H1 (cell line): ENCODE results near the gene DCAF8. TPM values are rescaled to one million over a fixed set of nuclear protein-coding genes. Genes with fewer than 3 reads are reported as not detected.

Experiments used
- GABPA ChIP-seq: IDR thresholded peaks from 2 replicates; pipeline ENCODE4 v1.6.1; 2011; ENCODE audit warnings: mild to moderate bottlenecking, low read length, moderate library complexity, borderline replicate concordance; ENCODE audit not compliant: insufficient read depth
- KDM4A ChIP-seq: IDR thresholded peaks from one replicate; pipeline ENCODE4 v1.7.1; 2012; ENCODE audit warnings: low read depth, mild to moderate bottlenecking, moderate library complexity, low read length, inconsistent platforms; ENCODE audit not compliant: severe bottlenecking
- RAD21 ChIP-seq, 2 experiments: IDR thresholded peaks in 1 of 2; conservative IDR thresholded peaks in 1 of 2; 2 replicates each; pipeline ENCODE4 v1.6.1; 2011; ENCODE audit warnings: low read depth in 2 of 2, low read length in 2 of 2, improper control_type of control experiment in 1 of 2, inconsistent platforms in 1 of 2, mild to moderate bottlenecking in 1 of 2, moderate library complexity in 1 of 2
- RFX5 ChIP-seq: IDR thresholded peaks from 2 replicates; pipeline ENCODE4 v1.6.1; 2011; ENCODE audit warnings: low read depth, low read length, improper control_type of control experiment, borderline replicate concordance
- TAF1 ChIP-seq: IDR thresholded peaks from 2 replicates; pipeline ENCODE4 v1.6.1; 2011; ENCODE audit warnings: mild to moderate bottlenecking, low read depth, low read length
- TEAD4 ChIP-seq: IDR thresholded peaks from 2 replicates; pipeline ENCODE4 v1.6.1; 2012; ENCODE audit warnings: low read depth, low read length, inconsistent platforms, mixed read lengths
- USF2 ChIP-seq: IDR thresholded peaks from 2 replicates; pipeline ENCODE4 v1.6.1; 2011; ENCODE audit warnings: low read length, improper control_type of control experiment
- ZNF274 ChIP-seq: IDR thresholded peaks from 2 replicates; pipeline ENCODE4 v1.7.0; 2012; ENCODE audit warnings: low read length, borderline replicate concordance; ENCODE audit errors: extremely low read depth
- polyA plus RNA-seq, 7 experiments: library from polyadenylated mRNA; depleted of rRNA in 3 of 7; stranded (reverse) in 5 of 7; unstranded in 2 of 7; fragments of >200 nt in 5 of 7; fragments of 200-250 nt in 2 of 7; gene quantifications; 1 replicate in 5 of 7; 2 replicates in 1 of 7; 4 replicates in 1 of 7; pipeline versions ENCODE4 v1.2.1 to v1.2.3, GENCODE V29; 2011 to 2013; ENCODE audit warnings: missing spikeins in 2 of 7, mixed read lengths in 2 of 7
- total RNA-seq: library from RNA; stranded (reverse); fragmentation: NEBNext Ultra II Directional; extraction: Animal tissue kit (Norgen Biotek cat#: 25700); gene quantifications from 2 replicates; pipeline ENCODE4 v1.2.1, GENCODE V29; 2021
- TF ChIP-seq, protein P1 (sequence below): IDR thresholded peaks from 2 replicates; pipeline ENCODE4 v1.6.1; 2012; ENCODE audit warnings: inconsistent platforms

DCAF8 gene
- total and polyA plus RNA-seq, 2 of the 8 experiments (the other 6 are each of a cell fraction or from before 2014, with no cell fraction given) = 68.2 to 110 TPM

DNA sequence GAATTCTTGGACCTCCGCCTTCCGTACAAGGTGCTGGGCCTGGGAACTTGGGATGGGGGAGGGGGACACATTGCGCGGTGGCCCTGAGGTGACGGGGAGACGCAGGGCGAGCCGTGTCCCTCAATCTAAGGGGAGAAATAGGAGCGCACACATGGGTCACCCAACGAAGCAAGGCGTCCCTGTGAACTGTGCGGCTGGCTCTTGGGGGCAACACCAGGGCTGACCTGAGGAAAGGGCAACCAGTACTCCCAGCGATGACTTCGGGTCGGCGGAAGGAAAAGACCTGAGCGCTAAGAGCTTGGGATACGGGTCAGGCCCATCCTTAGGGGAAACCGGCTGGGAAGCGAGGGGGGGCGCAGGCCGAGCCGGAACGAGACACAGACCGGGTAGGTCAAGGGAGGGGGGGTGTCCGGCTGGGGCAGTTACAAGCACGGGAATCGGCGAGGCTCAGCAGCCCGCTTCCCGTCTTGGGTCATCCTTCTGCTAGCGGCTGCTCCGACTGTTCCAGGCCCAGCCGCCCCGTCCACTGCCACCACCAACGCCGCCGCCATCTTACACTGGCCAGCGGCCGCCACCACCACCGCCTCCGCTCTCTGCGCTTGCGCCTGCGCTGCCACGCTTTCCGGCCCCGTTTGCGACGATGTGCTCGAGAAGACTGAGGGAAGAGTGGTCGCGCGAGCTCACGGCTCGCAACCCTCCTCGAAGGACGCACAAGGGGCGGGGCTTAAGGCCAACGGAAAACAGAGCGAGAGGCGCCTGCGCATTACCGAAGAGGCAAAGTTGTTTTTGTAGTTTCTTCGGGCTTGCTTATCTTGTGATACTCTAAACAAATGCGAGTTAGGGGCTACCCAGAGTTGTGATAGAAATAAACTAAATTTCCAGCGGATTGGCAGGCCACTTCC, at the start of gene DCAF8 (continued):
- TF ChIP-seq TAF1 = peak; percentile 99
- no peak for TF ChIP-seq RFX5
- TF ChIP-seq USF2 = no peak
- 0 out of 2 replicates have a peak, but pooled peaks have one; percentile 30 for TF ChIP-seq TEAD4
- TF ChIP-seq GABPA = no peak
- no peak for TF ChIP-seq ZNF274
- no peak for TF ChIP-seq RAD21 (IDR thresholded peaks at IDR 0.05 in 1 of 2, conservative IDR thresholded peaks at IDR 0.05 in 1 of 2; ENCODE audit: low read depth in 2 of 2, low read length in 2 of 2)
- TF ChIP-seq, protein P1, sequence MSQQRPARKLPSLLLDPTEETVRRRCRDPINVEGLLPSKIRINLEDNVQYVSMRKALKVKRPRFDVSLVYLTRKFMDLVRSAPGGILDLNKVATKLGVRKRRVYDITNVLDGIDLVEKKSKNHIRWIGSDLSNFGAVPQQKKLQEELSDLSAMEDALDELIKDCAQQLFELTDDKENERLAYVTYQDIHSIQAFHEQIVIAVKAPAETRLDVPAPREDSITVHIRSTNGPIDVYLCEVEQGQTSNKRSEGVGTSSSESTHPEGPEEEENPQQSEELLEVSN = no peak
- TF ChIP-seq KDM4A = peak; percentile 61
